Spleen (tissue), 7 donors: ENCODE measurements around the gene CAMK2G.

Source experiments
- CTCF ChIP-seq, 11 experiments: fragments of 200-600 bp in 7 of 11; fragments of 450-650 bp in 4 of 11; sonication (generic) in 4 of 11; IDR thresholded peaks in 8 of 11; conservative IDR thresholded peaks in 3 of 11; 1 replicate in 7 of 11; 2 replicates in 4 of 11; pipeline versions ENCODE4 v1.4.0 to v1.8.0; 2016 to 2021; ENCODE audit warnings: antibody characterized with exemption in 11 of 11, inconsistent platforms in 4 of 11, mild to moderate bottlenecking in 1 of 11
- POLR2A ChIP-seq, 3 donors: fragments of 450-650 bp; IDR thresholded peaks; one replicate each; pipeline ENCODE4 v1.5.1; 2017; ENCODE audit warnings: antibody characterized with exemption in 3 of 3, mild to moderate bottlenecking in 1 of 3
- donor health status: DM: no; HTN: no; CAD: no; lungs with moderate emphysema.
- donor health status: DM: no; HTN: no; CAD: no.
- donor health status: DM: no; HTN: no; CAD: no.

- TF ChIP-seq CTCF (IDR thresholded peaks at IDR 0.05 in 8 of 11, conservative IDR thresholded peaks at IDR 0.05 in 3 of 11) (no peak), POLR2A (IDR thresholded peaks at IDR 0.05) (no peak)
Measured at GRCh38 chr10:73910401-73910763, 36.0 kb upstream of the CAMK2G start.
